Right lobe of liver (tissue), 6 donors: ENCODE results near the gene ANKRD13A. TPM values are rescaled to one million over a fixed set of nuclear protein-coding genes. Genes with fewer than 3 reads are reported as not detected.

Experiments
- ATAC-seq, 4 donors: fragments of 200-7000 bp; cut with Tn5 transposase; one replicate each; pipeline ENCODE4 v1.9.1; 2020; ENCODE audit warnings: mild to moderate bottlenecking in 4 of 4, moderate library complexity in 4 of 4
- DNase-seq, 3 donors: peaks; one replicate each; pipeline ENCODE4 v3.0.0-alpha.2; 2020
- H3K27ac ChIP-seq, 3 donors: fragments of 200-600 bp; one replicate each; pipeline ENCODE4 v1.8.0; 2022
- H3K27me3 ChIP-seq, 2 donors: fragments of 200-600 bp; one replicate each; pipeline ENCODE4 v1.8.0; 2022
- H3K36me3 ChIP-seq, 4 donors: fragments of 200-600 bp; sonication (generic) in 1 of 4; one replicate each; pipeline versions ENCODE4 v1.5.1 to v1.8.0; 2017 to 2022; ENCODE audit warnings: control low read depth in 1 of 4
- H3K4me1 ChIP-seq, 4 donors: fragments of 200-600 bp; sonication (generic) in 1 of 4; one replicate each; pipeline versions ENCODE4 v1.5.1 to v1.8.0; 2017 to 2022; ENCODE audit warnings: control low read depth in 1 of 4
- H3K4me3 ChIP-seq, 3 donors: fragments of 200-600 bp; one replicate each; pipeline ENCODE4 v1.8.0; 2022
- H3K9me3 ChIP-seq, 4 donors: fragments of 200-600 bp; sonication (generic) in 1 of 4; one replicate each; pipeline versions ENCODE4 v1.5.1 to v1.8.0; 2017 to 2022; ENCODE audit warnings: control low read depth in 1 of 4
- CTCF ChIP-seq, 4 donors: fragments of 200-600 bp in 3 of 4; fragments of 450-650 bp in 1 of 4; IDR thresholded peaks; one replicate each; pipeline versions ENCODE4 v1.5.1 to v1.8.0; 2016 to 2022; ENCODE audit warnings: antibody characterized with exemption in 4 of 4, mild to moderate bottlenecking in 2 of 4
- POLR2A ChIP-seq: fragments of 450-650 bp; IDR thresholded peaks from one replicate; pipeline ENCODE4 v1.6.1; 2017; ENCODE audit warnings: antibody characterized with exemption, mild to moderate bottlenecking
- WGBS: methylation state at CpG from one replicate; pipeline ENCODE4 v1.1.6; 2018; ENCODE audit warnings: low coverage, low lambda C conversion rate; ENCODE audit not compliant: insufficient coverage; ENCODE audit errors: missing lambda C conversion rate; 5-methylcytosine and 5-hydroxymethylcytosine counted together
- intact Hi-C, 2 donors: fragments of 100-400 bp; cut with DNase I; formaldehyde crosslinking; loops; one replicate each; pipeline versions ENCODE4 v1.11.2 to v1.14.1; 2022
- total RNA-seq, 6 experiments: library from RNA; depleted of rRNA in 2 of 6; stranded (reverse); fragments of >200 nt in 2 of 6; fragmentation: NEBNext Ultra II Directional in 3 of 6; extraction: Animal tissue kit (Norgen Biotek cat#: 25700) in 3 of 6; gene quantifications; one replicate each; pipeline versions ENCODE4 v1.1.0 to v1.2.4, GENCODE V29; 2016 to 2023
- donor health status: DM: no; HTN: yes; CAD: no.
- donor health status: DM: no; HTN: no; CAD: no.
- donor health status: DM: no; HTN: no; CAD: no.
- donor health status: DM: no; HTN: yes; CAD: no.
- donor health status: DM: no; HTN: yes; CAD: no.

ANKRD13A gene
- total RNA-seq, 6 experiments from 2014 or later, result 14.4 to 33.7 (median 24.6) TPM

GRCh38 chr12:109952160-109952858, 46.9 kb upstream of the ANKRD13A start:
- no peak overlapping the region for H3K4me3 ChIP-seq
- intact Hi-C loops, result no loop called here
- TF ChIP-seq CTCF (IDR thresholded peaks at IDR 0.05) (no peak), POLR2A (no peak)
- H3K27me3 ChIP-seq, result no peaks in the 10 kb centered on the region
- peaks cover 0 to 42% (median 12%) of the 10 kb centered on the region in 4 donors for H3K4me1 ChIP-seq
- no peaks in the 10 kb centered on the region for H3K9me3 ChIP-seq
- peak in 3 of 4 donors; percentile 5 to 26 (median 16) for ATAC-seq
- 77% methylated on average over 8 of the region's 11 CpGs for WGBS
- peaks cover 0 to 38% (median 10%) of the 10 kb centered on the region in 4 donors for H3K36me3 ChIP-seq
- DNase-seq, result no peak
- H3K27ac ChIP-seq, result peak overlapping the region in 1 of 3 donors; percentile 41

GRCh38 chr12:109952873-109953272, 46.4 kb upstream of the ANKRD13A start:
- 45% methylated on average over 7 of the region's 8 CpGs for WGBS
- Histone ChIP-seq H3K4me3 (no peak overlapping the region), H3K4me1 (peaks cover 0 to 36% (median 8%) of the 10 kb centered on the region in 4 donors), H3K27me3 (no peaks in the 10 kb centered on the region), H3K36me3 (peaks cover 0 to 38% (median 10%) of the 10 kb centered on the region in 4 donors), H3K9me3 (no peaks in the 10 kb centered on the region), H3K27ac (peak overlapping the region in 2 of 3 donors; percentile 19 to 41)
- TF ChIP-seq POLR2A (no peak), CTCF (IDR thresholded peaks at IDR 0.05) (no peak)
- ATAC-seq (peak in 2 of 4 donors; percentile 42 to 60), DNase-seq (peak in 2 of 3 donors; percentile 71 to 75)
- intact Hi-C loops, result no loop called here

GRCh38 chr12:109953656-109954055, 45.6 kb upstream of the ANKRD13A start:
- Histone ChIP-seq H3K9me3 (no peaks in the 10 kb centered on the region), H3K4me1 (peaks cover 0 to 28% (median 4%) of the 10 kb centered on the region in 4 donors), H3K36me3 (peaks cover 0 to 38% (median 10%) of the 10 kb centered on the region in 4 donors), H3K27me3 (no peaks in the 10 kb centered on the region), H3K4me3 (no peak overlapping the region), H3K27ac (peak overlapping the region in 2 of 3 donors; percentile 19 to 41)
- no peak for DNase-seq
- WGBS, result 79% methylated on average over 4 of the region's 5 CpGs
- intact Hi-C loops, result no loop called here
- no peak for ATAC-seq
- no peak for TF ChIP-seq CTCF (IDR thresholded peaks at IDR 0.05)
- no peak for TF ChIP-seq POLR2A

- no peaks in the 10 kb centered on the region for H3K27me3 ChIP-seq
- intact Hi-C loops, result no loop called here
- no peak for TF ChIP-seq CTCF (IDR thresholded peaks at IDR 0.05)
- TF ChIP-seq POLR2A, result no peak
- H3K4me1 ChIP-seq, result peaks cover 0 to 10% (median 4%) of the 10 kb centered on the region in 4 donors
- no peak overlapping the region for H3K27ac ChIP-seq
- no peaks in the 10 kb centered on the region for H3K9me3 ChIP-seq
- peaks cover 0 to 28% (median 7%) of the 10 kb centered on the region in 4 donors for H3K36me3 ChIP-seq
- DNase-seq (no peak), ATAC-seq (no peak)
- WGBS, result 91% methylated on average over 7 of the region's 7 CpGs
- no peak overlapping the region for H3K4me3 ChIP-seq
These were observed 40.9 kb upstream of the ANKRD13A start for GRCh38 chr12:109958374-109958773.
